H54 (cell line): ENCODE measurements around the gene TMEM187.

ENCODE experiments used
- DNase-seq: peaks from one replicate; pipeline ENCODE4 v3.0.0; 2011; ENCODE audit warnings: low spot score, mixed read lengths; ENCODE audit not compliant: insufficient read length
- FAIRE-seq: peaks from 3 replicates; lab custom pipeline; 2011; peaks lifted over from hg19 to GRCh38; lab: Jason Lieb, UNC
- POLR2A ChIP-seq: IDR thresholded peaks from 2 replicates; pipeline ENCODE4 v1.6.1; 2011; ENCODE audit warnings: low read depth, mild to moderate bottlenecking, low read length

The TMEM187 gene

DNA sequence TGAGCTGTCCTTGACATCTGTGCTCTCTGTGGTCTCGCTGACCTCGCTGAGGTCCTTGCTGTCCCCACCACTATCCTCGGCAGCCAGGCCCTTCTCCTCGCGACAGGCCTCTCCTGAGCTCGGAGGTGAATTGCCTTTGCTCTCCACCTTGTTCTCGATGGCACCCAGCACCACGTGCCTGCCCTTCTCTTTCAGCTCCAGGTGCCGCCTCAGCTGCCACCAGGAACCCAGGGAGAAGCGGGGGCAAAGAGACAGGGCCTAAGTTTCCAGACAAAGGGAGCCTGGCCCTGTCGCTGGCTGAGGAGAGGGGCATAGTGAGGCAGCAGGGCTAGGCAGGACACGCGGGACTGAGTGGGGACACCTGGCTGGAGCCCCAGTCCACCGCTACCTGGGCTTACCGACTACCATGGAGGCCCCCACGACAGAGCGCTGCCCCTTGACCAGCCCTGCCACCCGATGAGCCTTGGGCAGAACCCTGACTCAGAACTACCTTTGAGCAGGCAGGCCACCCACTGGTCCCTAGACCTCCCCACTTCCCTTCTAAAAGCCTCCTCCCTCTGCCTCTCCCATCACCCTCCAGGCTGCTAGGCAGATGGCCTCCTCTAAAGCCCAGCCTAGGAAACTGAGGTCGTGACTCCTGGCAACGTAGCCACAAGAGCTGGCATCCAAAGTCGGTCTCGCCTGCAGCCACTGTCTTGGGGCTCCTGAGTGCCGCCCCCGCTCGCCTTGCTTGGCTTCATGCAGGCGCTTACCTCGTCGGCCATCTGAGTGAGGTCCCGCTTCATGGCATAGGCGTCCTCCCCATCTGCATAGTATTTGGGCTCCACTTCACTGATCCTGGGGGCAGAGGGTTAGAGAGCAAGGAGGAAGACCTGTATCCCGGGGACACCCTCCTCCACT lies 42.3 kb upstream of the TMEM187 start:
- DNase-seq (no peak), FAIRE-seq (no peak)
- TF ChIP-seq POLR2A, result no peak

DNA sequence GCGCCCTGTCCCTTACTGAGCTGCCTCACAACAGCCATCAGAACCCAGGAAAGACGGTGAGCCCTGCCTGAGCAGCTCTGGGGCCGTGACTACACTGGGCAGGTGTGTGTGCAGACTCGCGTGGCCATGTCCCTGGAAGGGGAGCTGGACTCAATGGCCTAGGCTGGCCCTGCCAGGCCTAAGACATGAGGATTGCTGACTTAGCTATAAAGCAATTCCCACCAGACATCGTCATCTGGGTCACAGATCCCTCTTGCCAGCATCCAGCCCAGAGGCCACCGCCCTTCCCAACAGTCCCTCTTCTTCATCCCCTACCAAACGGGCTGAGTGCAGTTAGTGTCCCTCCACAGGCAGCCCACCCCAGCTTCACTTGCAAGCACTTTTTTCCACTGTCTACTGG lies 41.4 kb upstream of the TMEM187 start:
- TF ChIP-seq POLR2A, result no peak
- FAIRE-seq (no peak), DNase-seq (no peak)

DNA sequence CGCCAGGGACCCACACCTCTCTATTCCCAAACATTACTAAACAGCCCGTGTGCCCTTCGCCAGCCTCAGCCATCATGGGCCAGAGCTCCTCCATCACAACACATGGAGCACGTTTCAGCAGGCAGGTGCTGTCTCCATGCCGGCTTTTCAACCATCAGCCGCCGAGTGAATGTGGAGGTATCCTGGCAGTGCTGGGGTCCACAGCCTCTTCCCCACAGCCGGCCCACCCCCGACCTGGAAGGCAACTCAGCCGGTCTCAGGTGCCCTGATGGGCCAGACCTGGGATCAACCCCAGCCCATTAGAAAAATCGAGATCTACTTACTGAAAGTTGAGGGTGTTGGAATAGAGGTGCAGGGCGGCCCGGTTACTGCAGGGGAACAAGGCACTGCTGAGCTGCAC lies 40.8 kb upstream of the TMEM187 start:
- FAIRE-seq (no peak), DNase-seq (no peak)
- TF ChIP-seq POLR2A, result no peak

DNA sequence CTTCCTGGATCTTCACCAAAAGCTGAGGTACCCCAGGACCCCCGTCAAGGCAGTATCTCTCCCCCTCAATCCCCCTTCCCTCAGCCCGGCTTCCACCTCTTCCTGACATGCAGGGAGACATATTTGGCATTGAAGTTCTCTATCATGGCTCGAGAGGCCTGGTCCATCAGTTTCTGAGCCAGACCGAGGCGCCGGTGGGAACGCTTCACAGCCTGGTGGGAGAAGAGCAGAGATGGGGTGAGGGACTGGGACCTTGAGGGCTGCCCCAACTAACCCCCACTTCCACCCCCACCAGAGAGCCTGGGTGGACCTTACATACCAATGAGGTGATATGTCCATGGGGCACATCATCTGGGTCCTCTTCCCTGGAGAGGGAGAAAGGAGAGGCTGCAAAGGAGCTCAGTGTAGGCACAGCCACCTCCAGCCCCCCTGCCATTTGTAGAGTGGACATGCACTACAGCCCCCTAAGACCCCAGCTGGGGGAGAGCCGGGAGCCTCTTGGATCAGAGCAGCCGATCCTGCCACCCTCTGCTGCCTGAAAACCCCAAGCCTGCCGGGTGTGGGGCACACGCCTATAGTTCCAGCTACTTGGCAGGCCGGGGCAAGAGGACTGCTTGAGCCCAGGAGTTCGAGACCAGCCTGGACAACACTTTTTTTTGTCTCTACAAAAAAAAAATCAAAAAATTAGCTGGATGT lies 40.2 kb upstream of the TMEM187 start:
- TF ChIP-seq POLR2A, result no peak
- FAIRE-seq, result no peak

DNA sequence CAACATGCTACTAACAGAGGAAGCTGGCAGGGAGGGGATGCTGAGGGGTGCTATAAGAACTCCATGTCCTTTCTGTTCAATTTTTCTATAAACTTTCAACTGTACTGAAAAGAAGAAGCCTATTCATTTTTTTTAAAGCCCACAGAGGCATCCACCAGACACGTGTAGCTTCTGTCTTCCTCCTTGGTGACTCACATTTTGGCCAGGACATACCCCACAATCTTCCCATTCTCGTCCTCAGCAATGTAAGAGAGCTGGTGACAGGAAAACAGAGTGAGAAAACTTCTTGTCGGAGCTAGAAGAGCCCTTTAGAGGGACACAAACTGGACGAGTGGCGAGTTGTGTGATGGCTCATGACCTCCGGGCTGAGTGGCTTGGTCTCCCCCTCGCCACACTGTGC lies 38.8 kb upstream of the TMEM187 start:
- no peak for FAIRE-seq
- DNase-seq, result no peak
- no peak for TF ChIP-seq POLR2A

More for the DNA sequence above, 40.2 kb upstream of the TMEM187 start:
- no peak for DNase-seq

DNA sequence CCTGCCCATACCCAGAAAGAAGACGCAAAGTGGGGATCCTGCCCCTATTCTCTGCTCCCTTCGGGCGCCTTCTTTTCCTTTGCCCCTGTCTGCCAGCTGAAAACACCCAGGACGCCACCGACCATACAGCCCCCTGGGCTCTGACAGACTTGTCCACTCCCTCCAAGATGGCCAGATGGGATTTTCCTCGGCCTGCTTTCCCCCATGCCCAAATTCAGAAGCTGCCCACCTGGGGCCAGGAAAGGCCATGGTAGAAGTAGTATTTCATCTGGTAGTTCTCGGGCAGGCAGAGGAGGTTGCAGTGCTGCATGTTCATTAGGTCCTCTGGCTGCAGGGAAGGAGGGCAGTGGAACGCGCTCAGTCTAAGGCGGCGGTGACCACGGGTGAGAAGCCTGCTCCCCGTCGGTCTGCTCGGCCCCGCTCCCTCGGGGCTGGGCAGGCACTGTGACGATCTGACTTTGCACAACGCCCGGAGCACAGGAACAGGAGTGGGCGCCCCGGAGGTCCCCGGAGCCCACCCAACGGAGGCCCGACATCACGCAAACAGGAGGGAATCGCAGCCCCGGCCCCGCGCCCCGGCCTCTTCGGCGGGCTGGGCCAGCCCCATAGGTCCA lies 38.3 kb upstream of the TMEM187 start:
- no peak for TF ChIP-seq POLR2A
- FAIRE-seq, result no peak

DNA sequence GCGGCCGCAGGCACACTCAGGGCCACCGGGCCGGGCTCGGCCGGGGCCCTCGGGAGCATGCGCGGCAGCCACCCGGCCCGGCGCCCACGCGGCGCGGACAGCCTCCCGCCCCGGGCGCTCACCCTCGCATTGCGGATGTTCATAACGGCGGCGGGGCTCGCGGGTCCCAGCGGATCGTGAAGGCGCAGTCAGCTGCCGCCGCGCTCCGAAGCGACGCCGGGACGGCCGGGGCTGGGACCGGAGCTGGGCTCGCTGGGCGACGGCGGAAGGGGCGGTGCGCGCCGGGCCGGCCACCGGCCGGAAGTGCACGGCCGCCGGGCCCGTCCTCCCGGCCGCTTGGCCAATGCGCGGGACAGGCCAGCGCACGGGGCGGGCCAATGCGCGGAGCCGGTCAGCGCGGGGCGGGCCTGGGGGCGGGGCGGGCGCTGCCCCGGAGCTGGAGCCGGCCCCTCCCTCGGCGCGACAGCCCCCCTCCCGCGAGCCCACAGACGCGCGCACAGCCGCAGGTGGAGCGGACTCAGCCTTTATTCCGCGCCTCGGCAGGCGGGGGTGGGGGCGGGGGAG lies 37.7 kb upstream of the TMEM187 start, which contains the start of gene NAA10:
Gene NAA10 (minus strand): TSS at position 276 of the 564 bp plus-strand sequence. CDS start 133 bp downstream, at position 143.
- peak; percentile 64; the same call in 1 of the 2 replicates for TF ChIP-seq POLR2A
- no peak for FAIRE-seq
- peak; percentile 91 for DNase-seq

More for the DNA sequence above, 38.3 kb upstream of the TMEM187 start:
- no peak for DNase-seq

DNA sequence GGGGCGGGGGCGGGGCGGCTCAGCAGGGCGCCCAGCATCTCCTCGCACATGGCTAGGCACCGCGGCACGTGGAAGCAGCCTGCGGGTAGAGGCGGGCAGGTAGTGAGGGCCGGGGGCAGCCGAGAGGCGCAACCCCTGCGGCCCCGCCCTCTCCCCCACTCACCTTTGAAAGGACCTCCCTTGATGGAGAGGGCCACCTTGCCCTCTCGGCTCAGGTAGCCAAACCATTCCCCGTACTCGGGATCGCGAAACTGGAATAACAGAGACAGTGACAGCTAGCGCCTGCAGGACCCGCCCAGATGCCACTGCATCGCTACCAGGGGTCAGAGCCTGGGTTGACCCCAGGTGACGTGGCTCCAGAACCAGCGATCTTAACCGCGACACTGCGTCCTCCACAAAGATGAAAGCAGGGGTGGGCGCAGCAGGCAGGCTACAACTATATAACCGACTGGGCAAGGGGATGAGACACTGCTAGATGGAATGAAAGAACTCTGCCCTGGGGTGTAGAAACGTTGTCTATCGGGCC lies 37.2 kb upstream of the TMEM187 start:
- TF ChIP-seq POLR2A, result no peak
- DNase-seq (no peak), FAIRE-seq (no peak)

DNA sequence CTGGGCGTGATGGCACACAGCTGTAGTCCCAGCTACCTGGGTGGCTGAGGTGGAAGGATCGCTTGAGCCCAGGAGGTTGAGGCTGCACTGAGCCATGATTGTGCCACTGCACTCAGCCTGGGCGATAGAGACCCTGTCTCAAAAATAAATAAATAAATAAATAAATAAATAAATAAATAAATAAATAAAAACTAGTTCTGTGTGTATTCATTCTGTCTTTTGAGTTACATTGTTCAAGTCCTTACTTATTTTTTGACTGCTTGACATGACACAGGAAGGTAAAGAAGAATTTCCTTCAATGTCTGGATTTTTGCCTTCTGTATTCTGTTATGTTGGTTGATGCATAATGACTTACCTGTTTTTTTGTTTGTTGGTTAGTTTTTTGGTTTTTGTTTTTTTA lies 35.5 kb upstream of the TMEM187 start:
- TF ChIP-seq POLR2A, result no peak
- DNase-seq (no peak), FAIRE-seq (no peak)

DNA sequence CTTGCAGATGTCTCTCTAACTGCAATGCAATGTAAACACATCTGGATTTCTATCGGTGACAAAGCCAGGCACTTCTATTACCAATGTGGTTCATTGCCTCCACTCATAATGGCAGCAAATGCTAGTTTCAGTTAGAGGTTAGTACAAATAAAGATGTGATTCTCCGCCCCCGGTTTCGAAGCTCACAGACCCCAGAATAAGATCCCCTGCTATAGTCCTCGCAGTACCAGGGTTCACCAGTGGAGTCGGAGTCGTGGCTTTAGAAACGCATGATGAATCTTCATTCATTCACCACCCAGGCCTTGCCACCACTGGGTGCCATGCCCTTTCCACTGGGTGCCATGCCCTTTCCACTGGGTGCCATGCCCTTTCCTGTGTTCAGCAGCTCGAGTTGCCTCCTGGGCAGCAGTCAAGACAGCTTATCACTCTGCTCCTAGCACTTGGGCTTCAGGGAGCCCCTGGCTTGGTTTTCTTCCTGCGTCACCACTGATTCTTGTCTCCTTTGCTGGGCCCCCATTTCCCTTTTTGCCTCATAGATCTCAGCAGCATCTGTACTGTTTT lies 34.2 kb upstream of the TMEM187 start:
- FAIRE-seq, result no peak
- no peak for DNase-seq

DNA sequence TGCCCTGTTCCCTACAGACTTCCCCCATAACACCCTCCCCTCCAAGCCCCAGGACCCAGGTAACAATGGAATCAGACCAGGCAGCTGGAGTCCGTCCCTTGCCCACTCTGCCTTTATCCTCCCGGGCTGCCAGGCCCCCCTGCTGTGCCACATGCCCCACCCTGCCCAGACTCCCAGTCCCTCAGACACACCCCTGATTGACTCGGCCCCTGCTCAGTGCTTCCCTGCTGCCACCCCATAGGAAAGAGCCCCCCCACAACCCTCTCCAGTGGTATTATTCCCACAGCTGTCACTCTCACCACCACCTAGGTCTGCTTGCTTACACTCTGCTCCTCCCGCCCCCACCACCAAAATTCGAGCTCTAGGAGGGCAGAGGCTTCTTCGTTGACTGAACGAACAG lies 33.0 kb upstream of the TMEM187 start:
- no peak for DNase-seq
- TF ChIP-seq POLR2A, result no peak
- FAIRE-seq, result no peak

More for the DNA sequence above, 34.2 kb upstream of the TMEM187 start:
- TF ChIP-seq POLR2A, result no peak

DNA sequence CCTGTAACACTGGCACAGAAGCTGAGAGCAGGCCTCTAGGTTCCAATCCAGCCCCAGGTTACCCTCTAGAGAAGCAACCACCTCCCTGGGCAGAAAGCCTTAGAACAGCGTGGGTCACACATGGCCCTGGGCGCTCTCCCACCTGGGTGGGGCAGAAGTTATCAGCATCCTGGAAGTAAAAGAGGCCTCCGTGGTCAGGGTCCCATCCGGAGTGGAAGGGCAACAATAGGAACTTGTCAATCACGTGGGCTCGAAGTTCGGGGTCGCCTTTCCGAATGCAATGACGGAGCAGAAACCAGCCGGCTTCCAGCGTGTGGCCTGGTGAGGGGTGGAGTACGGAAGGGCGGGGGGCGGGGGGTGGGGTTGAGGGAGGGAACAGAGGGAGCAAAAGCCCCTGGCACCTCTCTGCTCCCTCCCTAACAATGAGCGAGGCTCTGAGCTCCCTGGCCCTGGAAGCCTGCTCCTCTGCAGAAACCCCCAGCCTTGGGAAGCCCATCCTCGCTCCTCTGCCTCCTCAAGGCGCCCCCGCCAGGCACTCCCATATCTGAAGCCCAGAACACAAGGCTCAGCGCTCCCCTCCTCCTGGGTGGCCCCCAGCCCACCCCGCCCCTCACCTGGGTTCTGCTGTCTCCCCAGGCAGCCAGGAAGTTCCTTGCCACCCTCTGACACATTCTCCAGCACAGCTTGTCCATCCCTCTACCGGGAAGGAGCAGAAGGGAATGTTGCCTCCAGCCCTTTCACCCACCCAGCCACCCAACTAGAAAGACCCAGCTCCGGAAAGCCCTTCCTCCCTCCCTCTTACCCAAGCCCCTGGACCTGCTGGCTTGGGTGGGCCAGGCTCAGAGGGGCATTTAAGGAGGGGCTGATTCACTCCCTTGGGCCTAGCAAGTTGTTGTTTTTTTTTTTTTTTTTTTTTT lies 31.0 kb upstream of the TMEM187 start:
- no peak for DNase-seq
- TF ChIP-seq POLR2A, result no peak

More for the DNA sequence above, 31.0 kb upstream of the TMEM187 start:
- FAIRE-seq, result no peak
